SK-N-SH (cell line): ENCODE measurements around the gene CHGA.

ENCODE experiments used
- CTCF ChIP-seq: fragments of 200-600 bp; sonication (generic); IDR thresholded peaks from 2 replicates; pipeline ENCODE4 v1.6.1; 2017; ENCODE audit warnings: antibody characterized with exemption, mild to moderate bottlenecking, moderate library complexity
- EZH2phosphoT487 ChIP-seq: fragments of 200-600 bp; sonication (generic); IDR thresholded peaks from 2 replicates; pipeline ENCODE4 v1.6.1; 2017; ENCODE audit warnings: low read depth, mixed run types, mild to moderate bottlenecking, antibody characterized with exemption, moderate library complexity, borderline replicate concordance
- JUND ChIP-seq: IDR thresholded peaks from 2 replicates; pipeline ENCODE4 v1.4.0; 2012
- MAX ChIP-seq: IDR thresholded peaks from 2 replicates; pipeline ENCODE4 v1.4.0; 2012; ENCODE audit warnings: low read depth
- NFIC ChIP-seq: IDR thresholded peaks from 2 replicates; pipeline ENCODE4 v1.4.0; 2012; ENCODE audit warnings: borderline replicate concordance
- POLR2AphosphoS5 ChIP-seq: IDR thresholded peaks from 2 replicates; pipeline ENCODE4 v1.6.1; 2012; ENCODE audit warnings: low read depth, low read length
- RAD21 ChIP-seq: IDR thresholded peaks from 2 replicates; pipeline ENCODE4 v1.6.1; 2012; ENCODE audit warnings: mild to moderate bottlenecking, low read length
- RFX5 ChIP-seq: IDR thresholded peaks from 2 replicates; pipeline ENCODE4 v1.6.1; 2012; ENCODE audit warnings: mild to moderate bottlenecking, improper control_type of control experiment, low read length
- TAF1 ChIP-seq: IDR thresholded peaks from 2 replicates; pipeline ENCODE4 v1.6.1; 2012; ENCODE audit warnings: low read depth, mild to moderate bottlenecking, low read length, moderate library complexity, borderline replicate concordance
- YY1 ChIP-seq: IDR thresholded peaks from 2 replicates; pipeline ENCODE4 v1.4.0; 2012; ENCODE audit warnings: low read depth, mild to moderate bottlenecking

- TF ChIP-seq CTCF (no peak), RAD21 (no peak), POLR2AphosphoS5 (no peak), TAF1 (no peak), JUND (no peak), EZH2phosphoT487 (no peak), RFX5 (no peak), MAX (no peak), NFIC (no peak), YY1 (no peak)
Measured at GRCh38 chr14:92930737-92931602, 8.0 kb downstream of the CHGA start.
